Stromal cell of bone marrow (primary cell): ENCODE results near the gene JAK1.

Experiments
- DNase-seq: peaks from one replicate; pipeline ENCODE4 v3.0.0-alpha.2; 2012; ENCODE audit warnings: low read depth

JAK1 gene

GRCh38 chr1:64866689-64867088 lies 99.7 kb downstream of the JAK1 start:
- DNase-seq: no peak

- DNase-seq: no peak
Measured at GRCh38 chr1:64865105-64865757, 101.1 kb downstream of the JAK1 start.

GRCh38 chr1:64864018-64864940 lies 102.1 kb downstream of the JAK1 start:
- no peak for DNase-seq

- peak; percentile 2 for DNase-seq
Measured at GRCh38 chr1:64861611-64862010, 104.7 kb downstream of the JAK1 start.

- DNase-seq: no peak
Measured at GRCh38 chr1:64857347-64857746, 109.0 kb downstream of the JAK1 start.

- no peak for DNase-seq
Measured at GRCh38 chr1:64856553-64856952, 109.8 kb downstream of the JAK1 start.

- no peak for DNase-seq
Measured at GRCh38 chr1:64855557-64855956, 110.8 kb downstream of the JAK1 start.

- DNase-seq: no peak
Measured at GRCh38 chr1:64854674-64855073, 111.7 kb downstream of the JAK1 start.

- DNase-seq: no peak
Measured at GRCh38 chr1:64851664-64852063, 114.7 kb downstream of the JAK1 start.

GRCh38 chr1:64850846-64851245 lies 115.5 kb downstream of the JAK1 start:
- no peak for DNase-seq

GRCh38 chr1:64849942-64850341 lies 116.4 kb downstream of the JAK1 start:
- DNase-seq: no peak

GRCh38 chr1:64848803-64849202 lies 117.5 kb downstream of the JAK1 start:
- no peak for DNase-seq

- no peak for DNase-seq
Measured at GRCh38 chr1:64848136-64848535, 118.2 kb downstream of the JAK1 start.

GRCh38 chr1:64847666-64848065 lies 118.7 kb downstream of the JAK1 start:
- no peak for DNase-seq

- no peak for DNase-seq
Measured at GRCh38 chr1:64846573-64847430, 119.5 kb downstream of the JAK1 start.

- no peak for DNase-seq
Measured at GRCh38 chr1:64845831-64846425, 120.4 kb downstream of the JAK1 start.

- no peak for DNase-seq
Measured at GRCh38 chr1:64844609-64845008, 121.7 kb downstream of the JAK1 start.

GRCh38 chr1:64844175-64844574 lies 122.2 kb downstream of the JAK1 start:
- DNase-seq: no peak

- no peak for DNase-seq
Measured at GRCh38 chr1:64843675-64844074, 122.7 kb downstream of the JAK1 start.

GRCh38 chr1:64842224-64842623 lies 124.1 kb downstream of the JAK1 start:
- no peak for DNase-seq

- DNase-seq: peak; percentile 5
Measured at GRCh38 chr1:64841330-64842065, 124.9 kb downstream of the JAK1 start.
